Measurements from ENCODE around the gene PUS1. TPM values are rescaled to one million over a fixed set of nuclear protein-coding genes. Genes with fewer than 3 reads are reported as not detected.

The PUS1 gene
- total and polyA plus RNA-seq, 2 experiments from 2014 or later: 10.2 to 10.7 TPM

DNA sequence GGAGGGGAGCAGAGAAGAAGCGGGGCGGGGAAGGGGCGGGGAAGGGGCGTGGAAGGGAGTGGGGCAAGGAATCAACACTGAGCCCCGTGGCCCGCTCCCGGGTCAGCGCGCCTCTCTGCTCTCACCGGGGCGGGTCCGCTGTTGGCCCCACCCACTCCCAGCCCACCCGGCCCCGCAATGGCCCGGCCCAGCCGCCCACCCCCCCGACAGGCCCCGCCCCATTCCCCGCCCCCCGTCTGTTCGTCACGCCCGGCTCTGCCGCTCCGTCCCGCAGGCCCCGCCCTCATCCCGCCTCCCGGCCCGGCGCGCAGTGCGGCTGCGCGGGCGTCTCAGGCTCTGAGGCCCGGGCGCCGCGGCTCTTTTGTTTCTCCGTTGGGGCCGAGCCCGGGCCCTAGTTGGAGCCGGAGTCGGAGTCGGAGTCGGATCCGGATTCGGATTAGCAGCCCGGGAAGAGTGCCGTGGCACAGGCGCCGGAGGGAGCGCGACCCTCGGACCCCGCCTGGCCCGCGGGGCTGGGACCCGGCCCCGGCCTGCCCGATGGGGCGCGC is 34.7 kb upstream of the PUS1 start, which contains the start of gene ULK1:
Gene ULK1 (plus strand): TSS at position 310 of the 548 bp plus-strand sequence. CDS start 380 bp downstream, outside the sequence.
- H2AFZ ChIP-seq: no peak within 1 kb of the TSS
- peaks cover 8% of the 10 kb centered on the region for H3K4me1 ChIP-seq (ENCODE audit: insufficient read depth)
- no peaks in the 10 kb centered on the region for H3K9me3 ChIP-seq (ENCODE audit: low read depth)
- no peaks in the 10 kb centered on the region for H3K9me2 ChIP-seq (replicated peaks; ENCODE audit: insufficient read depth)
- peak within 1 kb of the TSS; percentile 85 for H3K4me3 ChIP-seq
- H3K27me3 ChIP-seq: no peaks in the 10 kb centered on the region
- peak within 1 kb of the TSS; percentile 100 for H3K4me2 ChIP-seq
- peaks cover 27% of the 10 kb centered on the region for H4K20me1 ChIP-seq (ENCODE audit: insufficient read depth, poor library complexity, severe bottlenecking)
- peak; percentile 97 for DNase-seq (ENCODE audit: low spot score)
- H3K36me3 ChIP-seq (replicated peaks; ENCODE audit: insufficient read depth, low read depth): no peaks in the 10 kb centered on the region
- peak within 1 kb of the TSS; percentile 96 for H3K27ac ChIP-seq
- 0% methylated on average over 8 of the region's 64 CpGs for WGBS (ENCODE audit: low lambda C conversion rate, missing lambda C conversion rate)
- H3K79me2 ChIP-seq: peaks cover 38% of the 10 kb centered on the region
- TF ChIP-seq EZH2 (IDR thresholded peaks at IDR 0.05; ENCODE audit: borderline replicate concordance) (no peak), CTCF (IDR thresholded peaks at IDR 0.05; ENCODE audit: poor library complexity) (no peak), EZH2phosphoT487 (IDR thresholded peaks at IDR 0.05; ENCODE audit: low read depth, severe bottlenecking, unreplicated experiment) (no peak)

- H3K9me3 ChIP-seq (ENCODE audit: low read depth): no peaks in the 10 kb centered on the region
- H3K27me3 ChIP-seq: no peaks in the 10 kb centered on the region
- H3K4me2 ChIP-seq: peak overlapping the region; percentile 100
- peak overlapping the region; percentile 96 for H3K27ac ChIP-seq
- H3K36me3 ChIP-seq (replicated peaks; ENCODE audit: insufficient read depth, low read depth): no peaks in the 10 kb centered on the region
- H2AFZ ChIP-seq: no peak overlapping the region
- H3K4me1 ChIP-seq (ENCODE audit: insufficient read depth): peaks cover 8% of the 10 kb centered on the region
- H3K4me3 ChIP-seq: peak overlapping the region; percentile 85
- DNase-seq (ENCODE audit: low spot score): peak; percentile 27
- H3K79me2 ChIP-seq: peaks cover 45% of the 10 kb centered on the region
- 3% methylated on average over 20 of the region's 54 CpGs for WGBS (ENCODE audit: low lambda C conversion rate, missing lambda C conversion rate)
- TF ChIP-seq CTCF (IDR thresholded peaks at IDR 0.05; ENCODE audit: poor library complexity) (no peak), EZH2 (IDR thresholded peaks at IDR 0.05; ENCODE audit: borderline replicate concordance) (no peak), EZH2phosphoT487 (IDR thresholded peaks at IDR 0.05; ENCODE audit: low read depth, severe bottlenecking, unreplicated experiment) (no peak)
- no peaks in the 10 kb centered on the region for H3K9me2 ChIP-seq (replicated peaks; ENCODE audit: insufficient read depth)
- peaks cover 28% of the 10 kb centered on the region for H4K20me1 ChIP-seq (ENCODE audit: insufficient read depth, poor library complexity, severe bottlenecking)
Observed at GRCh38 chr12:131894981-131895639, 34.0 kb upstream of the PUS1 start.

- 2% methylated on average over 12 of the region's 12 CpGs for WGBS (ENCODE audit: low lambda C conversion rate, missing lambda C conversion rate)
- Histone ChIP-seq H2AFZ (no peak overlapping the region), H3K27ac (peak overlapping the region; percentile 96), H3K4me1 (ENCODE audit: insufficient read depth) (peaks cover 8% of the 10 kb centered on the region), H3K9me3 (ENCODE audit: low read depth) (no peaks in the 10 kb centered on the region), H4K20me1 (ENCODE audit: insufficient read depth, poor library complexity, severe bottlenecking) (peaks cover 33% of the 10 kb centered on the region), H3K4me2 (peak overlapping the region; percentile 100), H3K9me2 (replicated peaks; ENCODE audit: insufficient read depth) (no peaks in the 10 kb centered on the region), H3K27me3 (no peaks in the 10 kb centered on the region), H3K79me2 (peaks cover 51% of the 10 kb centered on the region), H3K36me3 (replicated peaks; ENCODE audit: insufficient read depth, low read depth) (no peaks in the 10 kb centered on the region), H3K4me3 (peak overlapping the region; percentile 85)
- TF ChIP-seq EZH2phosphoT487 (IDR thresholded peaks at IDR 0.05; ENCODE audit: low read depth, severe bottlenecking, unreplicated experiment) (no peak), CTCF (IDR thresholded peaks at IDR 0.05; ENCODE audit: poor library complexity) (no peak), EZH2 (IDR thresholded peaks at IDR 0.05; ENCODE audit: borderline replicate concordance) (no peak)
- peak; percentile 30 for DNase-seq (ENCODE audit: low spot score)
Observed at GRCh38 chr12:131895640-131896079, 33.4 kb upstream of the PUS1 start.

Measured in hepatocyte (in vitro differentiated cells).